GM12878 (cell line): ENCODE results near the gene LTB4R2. TPM values are rescaled to one million over a fixed set of nuclear protein-coding genes. Genes with fewer than 3 reads are reported as not detected.

ENCODE experiments used
- ATF7 ChIP-seq: fragments of 450-650 bp; IDR thresholded peaks from 2 replicates; pipeline ENCODE4 v1.6.1; 2016; ENCODE audit warnings: low read depth, mild to moderate bottlenecking
- EED ChIP-seq: sonication (generic); IDR thresholded peaks from 2 replicates; pipeline ENCODE4 v1.6.1; 2016; ENCODE audit warnings: antibody characterized with exemption, low read depth
- FOXM1 ChIP-seq: IDR thresholded peaks from 2 replicates; pipeline ENCODE4 v1.6.1; 2012; ENCODE audit warnings: low read depth, mild to moderate bottlenecking, inconsistent platforms, low read length, moderate library complexity
- IKZF1 ChIP-seq: fragments of 450-650 bp; conservative IDR thresholded peaks from 2 replicates; pipeline ENCODE4 v1.6.1; 2017; ENCODE audit warnings: antibody characterized with exemption, mild to moderate bottlenecking
- NFYB ChIP-seq: IDR thresholded peaks from 2 replicates; pipeline ENCODE4 v1.6.1; 2011; ENCODE audit warnings: low read depth, mild to moderate bottlenecking, low read length, improper control_type of control experiment, moderate library complexity; ENCODE audit not compliant: insufficient read depth
- POLR2A ChIP-seq: IDR thresholded peaks from 2 replicates; pipeline ENCODE4 v1.6.1; 2011; ENCODE audit warnings: low read depth, mild to moderate bottlenecking, low read length
- PRDM15 ChIP-seq: fragments of 450-650 bp; formaldehyde crosslinking; IDR thresholded peaks from 2 replicates; pipeline ENCODE4 v1.4.0; 2020; ENCODE audit warnings: mild to moderate bottlenecking, moderate library complexity
- YY1 ChIP-seq: IDR thresholded peaks from 2 replicates; pipeline ENCODE4 v1.6.1; 2011; ENCODE audit warnings: low read depth, mild to moderate bottlenecking, low read length
- ZNF384 ChIP-seq: IDR thresholded peaks from 2 replicates; pipeline ENCODE4 v1.6.1; 2012; ENCODE audit warnings: low read depth, mild to moderate bottlenecking, low read length, improper control_type of control experiment, borderline replicate concordance
- polyA plus RNA-seq, 11 experiments: library from polyadenylated mRNA; depleted of rRNA in 4 of 11; unstranded in 6 of 11; stranded (reverse) in 5 of 11; fragments of >200 nt; fragmentation: Nextera tagmentation in 4 of 11; fragmentation: Illumina TruSeq in 1 of 11; extraction: Ambion mirVana in 4 of 11; extraction: Trizol in 1 of 11; gene quantifications; 1 replicate in 1 of 11; 2 replicates in 10 of 11; pipeline versions ENCODE4 v1.2.1 to v1.2.3, GENCODE V29; 2011 to 2016; ENCODE audit warnings: inconsistent platforms in 2 of 11, missing spikeins in 2 of 11, low read depth in 1 of 11
- total RNA-seq, 4 experiments: library from RNA; depleted of rRNA in 3 of 4; stranded (reverse); fragments of >200 nt in 3 of 4; fragmentation: Illumina TruSeq in 1 of 4; extraction: Trizol in 1 of 4; gene quantifications; 2 replicates each; pipeline versions ENCODE4 v1.2.1 to v1.2.3, GENCODE V29; 2013 to 2021
- TF ChIP-seq, protein P1 (sequence below): fragments of 450-650 bp; IDR thresholded peaks from 2 replicates; pipeline ENCODE4 v1.6.1; 2018; ENCODE audit warnings: borderline replicate concordance, mild to moderate bottlenecking; ENCODE audit not compliant: partially characterized antibody
- TF ChIP-seq, protein P2 (sequence below), 3 experiments: IDR thresholded peaks in 2 of 3; conservative IDR thresholded peaks in 1 of 3; 2 replicates each; pipeline ENCODE4 v1.5.1; 2011; ENCODE audit warnings: low read depth in 3 of 3, low read length in 3 of 3, mild to moderate bottlenecking in 3 of 3, control low read depth in 2 of 3, moderate library complexity in 2 of 3, inconsistent platforms in 1 of 3, mixed read lengths in 1 of 3; ENCODE audit not compliant: control insufficient read depth in 2 of 3, insufficient read depth in 1 of 3; ENCODE audit errors: extremely low read depth in 1 of 3

The LTB4R2 gene
- total and polyA plus RNA-seq, 10 of the 15 experiments (the other 5 are each of a cell fraction or from before 2014, with no cell fraction given): 0.06 to 16.0 (median 2.6) TPM

- TF ChIP-seq, protein P1, sequence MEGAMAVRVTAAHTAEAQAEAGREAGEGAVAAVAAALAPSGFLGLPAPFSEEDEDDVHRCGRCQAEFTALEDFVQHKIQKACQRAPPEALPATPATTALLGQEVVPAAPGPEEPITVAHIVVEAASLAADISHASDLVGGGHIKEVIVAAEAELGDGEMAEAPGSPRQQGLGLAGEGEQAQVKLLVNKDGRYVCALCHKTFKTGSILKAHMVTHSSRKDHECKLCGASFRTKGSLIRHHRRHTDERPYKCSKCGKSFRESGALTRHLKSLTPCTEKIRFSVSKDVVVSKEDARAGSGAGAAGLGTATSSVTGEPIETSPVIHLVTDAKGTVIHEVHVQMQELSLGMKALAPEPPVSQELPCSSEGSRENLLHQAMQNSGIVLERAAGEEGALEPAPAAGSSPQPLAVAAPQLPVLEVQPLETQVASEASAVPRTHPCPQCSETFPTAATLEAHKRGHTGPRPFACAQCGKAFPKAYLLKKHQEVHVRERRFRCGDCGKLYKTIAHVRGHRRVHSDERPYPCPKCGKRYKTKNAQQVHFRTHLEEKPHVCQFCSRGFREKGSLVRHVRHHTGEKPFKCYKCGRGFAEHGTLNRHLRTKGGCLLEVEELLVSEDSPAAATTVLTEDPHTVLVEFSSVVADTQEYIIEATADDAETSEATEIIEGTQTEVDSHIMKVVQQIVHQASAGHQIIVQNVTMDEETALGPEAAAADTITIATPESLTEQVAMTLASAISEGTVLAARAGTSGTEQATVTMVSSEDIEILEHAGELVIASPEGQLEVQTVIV: peak; percentile 20
- TF ChIP-seq FOXM1 (no peak), IKZF1 (peak; percentile 73), YY1 (peak; percentile 54; the same call in 1 of the 2 replicates), ZNF384 (peak; percentile 59), PRDM15 (CRISPR knock-in tag) (no peak), ATF7 (0 out of 2 replicates have a peak, but pooled peaks have one; percentile 21), NFYB (no peak), EED (peak; percentile 53; the same call in 1 of the 2 replicates), POLR2A (0 out of 2 replicates have a peak, but pooled peaks have one; percentile 34)
- TF ChIP-seq, protein P2, sequence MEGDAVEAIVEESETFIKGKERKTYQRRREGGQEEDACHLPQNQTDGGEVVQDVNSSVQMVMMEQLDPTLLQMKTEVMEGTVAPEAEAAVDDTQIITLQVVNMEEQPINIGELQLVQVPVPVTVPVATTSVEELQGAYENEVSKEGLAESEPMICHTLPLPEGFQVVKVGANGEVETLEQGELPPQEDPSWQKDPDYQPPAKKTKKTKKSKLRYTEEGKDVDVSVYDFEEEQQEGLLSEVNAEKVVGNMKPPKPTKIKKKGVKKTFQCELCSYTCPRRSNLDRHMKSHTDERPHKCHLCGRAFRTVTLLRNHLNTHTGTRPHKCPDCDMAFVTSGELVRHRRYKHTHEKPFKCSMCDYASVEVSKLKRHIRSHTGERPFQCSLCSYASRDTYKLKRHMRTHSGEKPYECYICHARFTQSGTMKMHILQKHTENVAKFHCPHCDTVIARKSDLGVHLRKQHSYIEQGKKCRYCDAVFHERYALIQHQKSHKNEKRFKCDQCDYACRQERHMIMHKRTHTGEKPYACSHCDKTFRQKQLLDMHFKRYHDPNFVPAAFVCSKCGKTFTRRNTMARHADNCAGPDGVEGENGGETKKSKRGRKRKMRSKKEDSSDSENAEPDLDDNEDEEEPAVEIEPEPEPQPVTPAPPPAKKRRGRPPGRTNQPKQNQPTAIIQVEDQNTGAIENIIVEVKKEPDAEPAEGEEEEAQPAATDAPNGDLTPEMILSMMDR (IDR thresholded peaks at IDR 0.05 in 2 of 3, conservative IDR thresholded peaks at IDR 0.05 in 1 of 3; ENCODE audit: control insufficient read depth in 2 of 3, extremely low read depth in 1 of 3, insufficient read depth in 1 of 3, low read depth in 3 of 3, low read length in 3 of 3): peak; percentile 82 to 95 (median 92)
These were observed 2.2 kb upstream of the LTB4R2 start, which contains the start of gene CIDEB (continued) for GRCh38 chr14:24307575-24308341.
